Measurements from ENCODE around the gene SLC19A2. TPM values are rescaled to one million over a fixed set of nuclear protein-coding genes. Genes with fewer than 3 reads are reported as not detected.

SLC19A2 gene
- total and polyA plus RNA-seq, 2 of the 13 experiments (the other 11 are each of a cell fraction or from before 2014, with no cell fraction given) = 30.4 to 56.0 TPM

DNA sequence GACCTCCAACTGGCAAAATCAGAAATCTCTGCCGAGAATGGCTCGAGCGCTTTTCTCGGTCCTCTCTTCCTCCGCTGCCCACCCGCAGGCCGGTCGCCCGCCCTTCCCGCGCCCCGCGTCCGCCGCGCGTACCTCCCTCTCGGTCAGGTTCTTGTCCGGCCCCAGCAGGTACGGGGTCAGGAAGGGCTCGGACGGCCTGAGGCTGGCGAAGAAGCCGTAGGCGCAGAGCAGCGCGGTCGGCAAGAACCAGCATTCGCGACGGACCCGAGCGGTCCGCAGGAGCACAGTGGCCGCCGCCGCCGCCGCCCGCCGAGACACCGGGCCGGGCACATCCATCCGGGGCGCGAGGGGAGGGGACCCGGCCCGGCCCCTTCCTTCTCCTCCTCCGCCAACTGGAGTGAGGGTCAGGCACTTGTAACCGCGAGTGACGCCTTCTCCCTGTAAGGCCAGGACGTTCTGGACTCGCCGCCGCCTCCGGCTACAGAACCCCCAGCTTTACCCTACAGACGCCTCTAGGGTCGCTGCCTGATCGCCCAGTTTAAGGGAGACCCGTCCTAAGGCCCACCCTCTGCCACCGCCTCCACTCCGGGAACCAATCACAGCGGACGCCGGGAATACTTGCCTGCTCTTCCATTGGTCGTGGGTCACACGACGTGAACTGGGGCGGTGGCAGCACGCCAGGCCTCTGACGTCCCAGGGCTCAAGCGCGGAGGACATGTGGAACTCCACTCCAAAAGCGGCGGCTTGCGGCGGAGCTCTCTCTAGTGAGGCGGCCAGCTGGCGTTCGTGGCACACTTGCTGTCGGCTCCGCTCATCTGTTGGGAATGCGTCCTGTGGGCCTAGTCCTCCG is at the start of gene SLC19A2 (continued):
- peak; percentile 90; the same call in 1 of the 2 replicates for TF ChIP-seq ZNF235 (CRISPR knock-in tag; IDR thresholded peaks at IDR 0.05; ENCODE audit: borderline replicate concordance)
- TF ChIP-seq NCOA2 (CRISPR knock-in tag; IDR thresholded peaks at IDR 0.05) = no peak; the same call in 1 of the 2 replicates
- TF ChIP-seq NPAS2 (CRISPR knock-in tag; IDR thresholded peaks at IDR 0.05; ENCODE audit: borderline replicate concordance) = no peak
- peak; percentile 93 for TF ChIP-seq ZNF232 (CRISPR knock-in tag; IDR thresholded peaks at IDR 0.05; ENCODE audit: borderline replicate concordance)
- TF ChIP-seq, protein P1, sequence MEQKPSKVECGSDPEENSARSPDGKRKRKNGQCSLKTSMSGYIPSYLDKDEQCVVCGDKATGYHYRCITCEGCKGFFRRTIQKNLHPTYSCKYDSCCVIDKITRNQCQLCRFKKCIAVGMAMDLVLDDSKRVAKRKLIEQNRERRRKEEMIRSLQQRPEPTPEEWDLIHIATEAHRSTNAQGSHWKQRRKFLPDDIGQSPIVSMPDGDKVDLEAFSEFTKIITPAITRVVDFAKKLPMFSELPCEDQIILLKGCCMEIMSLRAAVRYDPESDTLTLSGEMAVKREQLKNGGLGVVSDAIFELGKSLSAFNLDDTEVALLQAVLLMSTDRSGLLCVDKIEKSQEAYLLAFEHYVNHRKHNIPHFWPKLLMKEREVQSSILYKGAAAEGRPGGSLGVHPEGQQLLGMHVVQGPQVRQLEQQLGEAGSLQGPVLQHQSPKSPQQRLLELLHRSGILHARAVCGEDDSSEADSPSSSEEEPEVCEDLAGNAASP (CRISPR knock-in tag; IDR thresholded peaks at IDR 0.05; ENCODE audit: borderline replicate concordance) = peak; percentile 1
- TF ChIP-seq HMG20B (CRISPR knock-in tag; conservative IDR thresholded peaks at IDR 0.05) = no peak
- no peak; the same call in 1 of the 2 replicates for TF ChIP-seq NR2F2 (IDR thresholded peaks at IDR 0.05; ENCODE audit: borderline replicate concordance, low read depth)
- no peak for TF ChIP-seq PHB2 (IDR thresholded peaks at IDR 0.05; ENCODE audit: partially characterized antibody)
- no peak for TF ChIP-seq CBX1 (IDR thresholded peaks at IDR 0.05; ENCODE audit: low read depth)
- TF ChIP-seq, protein P2, sequence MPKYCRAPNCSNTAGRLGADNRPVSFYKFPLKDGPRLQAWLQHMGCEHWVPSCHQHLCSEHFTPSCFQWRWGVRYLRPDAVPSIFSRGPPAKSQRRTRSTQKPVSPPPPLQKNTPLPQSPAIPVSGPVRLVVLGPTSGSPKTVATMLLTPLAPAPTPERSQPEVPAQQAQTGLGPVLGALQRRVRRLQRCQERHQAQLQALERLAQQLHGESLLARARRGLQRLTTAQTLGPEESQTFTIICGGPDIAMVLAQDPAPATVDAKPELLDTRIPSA (CRISPR knock-in tag; IDR thresholded peaks at IDR 0.05; ENCODE audit: borderline replicate concordance) = peak; percentile 82; the same call in 1 of the 2 replicates
- TF ChIP-seq, protein P3, sequence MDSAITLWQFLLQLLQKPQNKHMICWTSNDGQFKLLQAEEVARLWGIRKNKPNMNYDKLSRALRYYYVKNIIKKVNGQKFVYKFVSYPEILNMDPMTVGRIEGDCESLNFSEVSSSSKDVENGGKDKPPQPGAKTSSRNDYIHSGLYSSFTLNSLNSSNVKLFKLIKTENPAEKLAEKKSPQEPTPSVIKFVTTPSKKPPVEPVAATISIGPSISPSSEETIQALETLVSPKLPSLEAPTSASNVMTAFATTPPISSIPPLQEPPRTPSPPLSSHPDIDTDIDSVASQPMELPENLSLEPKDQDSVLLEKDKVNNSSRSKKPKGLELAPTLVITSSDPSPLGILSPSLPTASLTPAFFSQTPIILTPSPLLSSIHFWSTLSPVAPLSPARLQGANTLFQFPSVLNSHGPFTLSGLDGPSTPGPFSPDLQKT (CRISPR knock-in tag; IDR thresholded peaks at IDR 0.05; ENCODE audit: borderline replicate concordance) = no peak
- no peak for TF ChIP-seq SMYD3 (CRISPR knock-in tag; IDR thresholded peaks at IDR 0.05)
- no peak for TF ChIP-seq KLF9 (CRISPR knock-in tag; IDR thresholded peaks at IDR 0.05; ENCODE audit: low read depth)
- TF ChIP-seq NFYB (CRISPR knock-in tag; IDR thresholded peaks at IDR 0.05) = peak; percentile 90
- no peak for TF ChIP-seq CHD2 (IDR thresholded peaks at IDR 0.05; ENCODE audit: low read depth, low read length)
- 0 out of 2 replicates have a peak, but pooled peaks have one; percentile 50 for TF ChIP-seq ZNF841 (CRISPR knock-in tag; IDR thresholded peaks at IDR 0.05; ENCODE audit: borderline replicate concordance)
- TF ChIP-seq ZBTB8A (CRISPR knock-in tag; IDR thresholded peaks at IDR 0.05; ENCODE audit: borderline replicate concordance, low read depth) = 0 out of 2 replicates have a peak, but pooled peaks have one; percentile 11
- TF ChIP-seq, protein P4, sequence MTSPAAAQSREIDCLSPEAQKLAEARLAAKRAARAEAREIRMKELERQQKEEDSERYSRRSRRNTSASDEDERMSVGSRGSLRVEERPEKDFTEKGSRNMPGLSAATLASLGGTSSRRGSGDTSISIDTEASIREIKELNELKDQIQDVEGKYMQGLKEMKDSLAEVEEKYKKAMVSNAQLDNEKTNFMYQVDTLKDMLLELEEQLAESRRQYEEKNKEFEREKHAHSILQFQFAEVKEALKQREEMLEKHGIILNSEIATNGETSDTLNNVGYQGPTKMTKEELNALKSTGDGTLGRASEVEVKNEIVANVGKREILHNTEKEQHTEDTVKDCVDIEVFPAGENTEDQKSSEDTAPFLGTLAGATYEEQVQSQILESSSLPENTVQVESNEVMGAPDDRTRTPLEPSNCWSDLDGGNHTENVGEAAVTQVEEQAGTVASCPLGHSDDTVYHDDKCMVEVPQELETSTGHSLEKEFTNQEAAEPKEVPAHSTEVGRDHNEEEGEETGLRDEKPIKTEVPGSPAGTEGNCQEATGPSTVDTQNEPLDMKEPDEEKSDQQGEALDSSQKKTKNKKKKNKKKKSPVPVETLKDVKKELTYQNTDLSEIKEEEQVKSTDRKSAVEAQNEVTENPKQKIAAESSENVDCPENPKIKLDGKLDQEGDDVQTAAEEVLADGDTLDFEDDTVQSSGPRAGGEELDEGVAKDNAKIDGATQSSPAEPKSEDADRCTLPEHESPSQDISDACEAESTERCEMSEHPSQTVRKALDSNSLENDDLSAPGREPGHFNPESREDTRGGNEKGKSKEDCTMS (CRISPR knock-in tag; conservative IDR thresholded peaks at IDR 0.05) = no peak
- TF ChIP-seq ZNF441 (CRISPR knock-in tag; IDR thresholded peaks at IDR 0.05; ENCODE audit: borderline replicate concordance) = peak; percentile 76
- TF ChIP-seq ZFP36L1 (CRISPR knock-in tag; IDR thresholded peaks at IDR 0.05) = no peak
- peak; percentile 93 for TF ChIP-seq ZNF616 (CRISPR knock-in tag; IDR thresholded peaks at IDR 0.05; ENCODE audit: low read depth)
- no peak for TF ChIP-seq TCF7L2 (IDR thresholded peaks at IDR 0.05; ENCODE audit: low read depth, low read length)
- TF ChIP-seq ZNF331 (CRISPR knock-in tag; IDR thresholded peaks at IDR 0.05) = peak; percentile 86

Measured in HepG2 (cell line).